Uterus (tissue), 4 donors: ENCODE data around the gene TRIM32. TPM values are rescaled to one million over a fixed set of nuclear protein-coding genes. Genes with fewer than 3 reads are reported as not detected.

Experiments
- DNase-seq, 2 donors: peaks; one replicate each; pipeline ENCODE4 v3.0.0-alpha.2; 2019 to 2020
- H3K27ac ChIP-seq, 2 donors: fragments of 200-600 bp; sonication (generic); 1 replicate in 1 of 2; 2 replicates in 1 of 2; pipeline ENCODE4 v1.5.1; 2016 to 2018
- H3K27me3 ChIP-seq, 2 donors: fragments of 200-600 bp; sonication (generic); one replicate each; pipeline ENCODE4 v1.5.1; 2018 to 2019; ENCODE audit warnings: control low read depth in 1 of 2
- H3K36me3 ChIP-seq, 2 donors: fragments of 200-600 bp; sonication (generic); one replicate each; pipeline ENCODE4 v1.5.1; 2019; ENCODE audit warnings: control low read depth in 1 of 2
- H3K4me1 ChIP-seq, 2 donors: fragments of 200-600 bp; sonication (generic); one replicate each; pipeline ENCODE4 v1.5.1; 2018 to 2019; ENCODE audit warnings: control low read depth in 1 of 2
- H3K4me3 ChIP-seq, 2 donors: fragments of 200-600 bp; sonication (generic); 1 replicate in 1 of 2; 2 replicates in 1 of 2; pipeline ENCODE4 v1.5.1; 2018 to 2019; ENCODE audit warnings: mild to moderate bottlenecking in 1 of 2
- H3K9me3 ChIP-seq, 2 donors: fragments of 200-600 bp; sonication (generic); one replicate each; pipeline ENCODE4 v1.5.1; 2019; ENCODE audit warnings: control low read depth in 1 of 2
- CTCF ChIP-seq, 4 experiments: fragments of 200-600 bp in 2 of 4; fragments of 450-650 bp in 2 of 4; sonication (generic) in 2 of 4; IDR thresholded peaks; one replicate each; pipeline ENCODE4 v1.5.1; 2016 to 2019; ENCODE audit warnings: antibody characterized with exemption in 4 of 4, mild to moderate bottlenecking in 2 of 4, moderate library complexity in 1 of 4
- POLR2A ChIP-seq, 2 donors: fragments of 450-650 bp; IDR thresholded peaks; one replicate each; pipeline ENCODE4 v1.6.1; 2016; ENCODE audit warnings: antibody characterized with exemption in 2 of 2, mild to moderate bottlenecking in 1 of 2, moderate library complexity in 1 of 2
- intact Hi-C: fragments of 100-400 bp; cut with DNase I; formaldehyde crosslinking; loops from one replicate; pipeline ENCODE4 v1.15.1; 2023; ENCODE audit warnings: low total_unique reads
- total RNA-seq, 4 donors: library from RNA; depleted of rRNA in 3 of 4; stranded (reverse); fragments of >200 nt in 3 of 4; gene quantifications; one replicate each; pipeline versions ENCODE4 v1.1.0 to v1.2.4, GENCODE V29; 2014 to 2023
- donor health status: DM: yes; HTN: yes; CAD: no.

TRIM32 gene
- total RNA-seq, 4 donors from 2014 or later, result 13.2 to 36.0 (median 25.3) TPM

GRCh38 chr9:116656501-116656971 is 30.6 kb upstream of the TRIM32 start:
- TF ChIP-seq CTCF (IDR thresholded peaks at IDR 0.05) (no peak), POLR2A (IDR thresholded peaks at IDR 0.05) (no peak)

GRCh38 chr9:116656977-116657376 is 30.1 kb upstream of the TRIM32 start:
- no peak for DNase-seq
- Histone ChIP-seq H3K4me3 (no peak overlapping the region), H3K36me3 (no peaks in the 10 kb centered on the region), H3K4me1 (peaks cover 0 to 3% of the 10 kb centered on the region in 2 donors), H3K27ac (peak overlapping the region in 1 of 2 donors; percentile 43), H3K27me3 (no peaks in the 10 kb centered on the region), H3K9me3 (no peaks in the 10 kb centered on the region)
- TF ChIP-seq CTCF (IDR thresholded peaks at IDR 0.05) (no peak), POLR2A (IDR thresholded peaks at IDR 0.05) (no peak)
- intact Hi-C loops, result no loop called here

More at GRCh38 chr9:116656501-116656971, 30.6 kb upstream of the TRIM32 start:
- H3K27me3 ChIP-seq, result no peaks in the 10 kb centered on the region
- H3K4me1 ChIP-seq, result peaks cover 0 to 3% of the 10 kb centered on the region in 2 donors
- peak overlapping the region in 1 of 2 donors; percentile 43 for H3K27ac ChIP-seq
- intact Hi-C loops, result no loop called here
- DNase-seq, result no peak
- no peaks in the 10 kb centered on the region for H3K9me3 ChIP-seq
- H3K4me3 ChIP-seq, result no peak overlapping the region
- H3K36me3 ChIP-seq, result no peaks in the 10 kb centered on the region

GRCh38 chr9:116658265-116658664 is 28.8 kb upstream of the TRIM32 start:
- no peaks in the 10 kb centered on the region for H3K27me3 ChIP-seq
- DNase-seq, result no peak
- no peaks in the 10 kb centered on the region for H3K9me3 ChIP-seq
- no peak overlapping the region for H3K27ac ChIP-seq
- no peaks in the 10 kb centered on the region for H3K36me3 ChIP-seq
- peaks cover 0 to 11% of the 10 kb centered on the region in 2 donors for H3K4me1 ChIP-seq
- TF ChIP-seq POLR2A (IDR thresholded peaks at IDR 0.05) (no peak), CTCF (IDR thresholded peaks at IDR 0.05) (no peak)
- intact Hi-C loops, result no loop called here
- H3K4me3 ChIP-seq, result no peak overlapping the region

GRCh38 chr9:116661037-116661954 is 25.8 kb upstream of the TRIM32 start:
- no peaks in the 10 kb centered on the region for H3K27me3 ChIP-seq
- TF ChIP-seq POLR2A (IDR thresholded peaks at IDR 0.05), result no peak
- peak; percentile 65 to 85 (median 72) for TF ChIP-seq CTCF (IDR thresholded peaks at IDR 0.05)
- intact Hi-C loops, result no loop called here
- H3K4me1 ChIP-seq, result peaks cover 0 to 15% of the 10 kb centered on the region in 2 donors
- no peaks in the 10 kb centered on the region for H3K36me3 ChIP-seq
- peak; percentile 21 to 48 for DNase-seq
- no peaks in the 10 kb centered on the region for H3K9me3 ChIP-seq
- no peak overlapping the region for H3K4me3 ChIP-seq
- H3K27ac ChIP-seq, result peak overlapping the region in 1 of 2 donors; percentile 57
